ENCODE data around the gene FAM193A.

The FAM193A gene

DNA sequence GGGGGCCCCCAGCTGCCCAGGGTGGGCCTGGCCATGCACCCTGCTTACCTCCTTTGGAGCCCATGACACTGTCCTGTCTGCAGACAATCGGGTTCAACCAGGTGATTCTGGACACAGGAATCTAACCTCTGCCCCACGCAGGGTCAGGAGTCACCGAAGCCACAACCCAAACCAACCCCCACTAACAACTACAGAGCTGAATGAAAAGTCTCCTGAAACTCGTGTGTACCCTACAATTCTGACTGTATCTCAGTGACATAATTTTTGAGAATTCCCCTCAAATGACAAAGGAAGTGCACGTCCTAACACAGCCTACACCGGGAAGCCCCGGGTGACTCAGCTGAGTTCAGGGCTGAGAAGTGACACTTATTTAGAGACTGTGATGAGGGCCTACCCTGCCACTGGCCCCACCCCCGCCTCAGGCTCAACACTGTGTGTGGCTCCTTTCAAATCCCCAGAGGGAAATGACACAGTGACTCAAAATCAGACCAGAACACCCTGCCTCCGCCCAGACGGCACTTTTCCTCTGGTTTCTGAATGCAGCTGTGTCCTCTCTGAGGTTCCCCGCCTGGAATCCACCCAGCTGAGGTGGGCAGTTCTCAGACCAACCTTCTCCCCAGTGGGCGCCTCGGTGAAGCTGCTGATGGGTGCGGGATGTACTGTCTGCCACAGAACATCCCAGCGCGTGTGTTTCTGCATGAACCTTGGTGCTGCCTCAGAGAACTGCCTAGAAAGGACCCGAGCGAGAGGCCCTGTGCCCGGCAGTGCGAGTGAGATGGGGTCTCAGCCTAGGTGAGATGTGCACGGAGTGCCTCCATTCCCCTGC, 209.7 kb downstream of the FAM193A start:
- peak; percentile 45 for DNase-seq (ENCODE audit: low read depth)
- no peak overlapping the region for H3K4me3 ChIP-seq (ENCODE audit: control insufficient read depth, low read depth, low read length)
- TF ChIP-seq, protein P1, sequence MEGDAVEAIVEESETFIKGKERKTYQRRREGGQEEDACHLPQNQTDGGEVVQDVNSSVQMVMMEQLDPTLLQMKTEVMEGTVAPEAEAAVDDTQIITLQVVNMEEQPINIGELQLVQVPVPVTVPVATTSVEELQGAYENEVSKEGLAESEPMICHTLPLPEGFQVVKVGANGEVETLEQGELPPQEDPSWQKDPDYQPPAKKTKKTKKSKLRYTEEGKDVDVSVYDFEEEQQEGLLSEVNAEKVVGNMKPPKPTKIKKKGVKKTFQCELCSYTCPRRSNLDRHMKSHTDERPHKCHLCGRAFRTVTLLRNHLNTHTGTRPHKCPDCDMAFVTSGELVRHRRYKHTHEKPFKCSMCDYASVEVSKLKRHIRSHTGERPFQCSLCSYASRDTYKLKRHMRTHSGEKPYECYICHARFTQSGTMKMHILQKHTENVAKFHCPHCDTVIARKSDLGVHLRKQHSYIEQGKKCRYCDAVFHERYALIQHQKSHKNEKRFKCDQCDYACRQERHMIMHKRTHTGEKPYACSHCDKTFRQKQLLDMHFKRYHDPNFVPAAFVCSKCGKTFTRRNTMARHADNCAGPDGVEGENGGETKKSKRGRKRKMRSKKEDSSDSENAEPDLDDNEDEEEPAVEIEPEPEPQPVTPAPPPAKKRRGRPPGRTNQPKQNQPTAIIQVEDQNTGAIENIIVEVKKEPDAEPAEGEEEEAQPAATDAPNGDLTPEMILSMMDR (conservative IDR thresholded peaks at IDR 0.05; ENCODE audit: control insufficient read depth, insufficient read depth, low read depth, low read length) = no peak

GRCh38 chr4:2746891-2747695, 210.6 kb downstream of the FAM193A start:
- H3K4me3 ChIP-seq (ENCODE audit: control insufficient read depth, low read depth, low read length) = no peak overlapping the region
- TF ChIP-seq, protein P1 (conservative IDR thresholded peaks at IDR 0.05; ENCODE audit: control insufficient read depth, insufficient read depth, low read depth, low read length) = no peak
- no peak for DNase-seq (ENCODE audit: low read depth)

- H3K4me3 ChIP-seq (ENCODE audit: control insufficient read depth, low read depth, low read length) = no peak overlapping the region
Observed at GRCh38 chr4:2750719-2751605, 214.5 kb downstream of the FAM193A start.

GRCh38 chr4:2753436-2753835, 217.0 kb downstream of the FAM193A start:
- TF ChIP-seq, protein P1 (conservative IDR thresholded peaks at IDR 0.05; ENCODE audit: control insufficient read depth, insufficient read depth, low read depth, low read length) = no peak
- H3K4me3 ChIP-seq (ENCODE audit: control insufficient read depth, low read depth, low read length) = no peak overlapping the region
- DNase-seq (ENCODE audit: low read depth) = no peak

More at GRCh38 chr4:2750719-2751605, 214.5 kb downstream of the FAM193A start:
- TF ChIP-seq, protein P1 (conservative IDR thresholded peaks at IDR 0.05; ENCODE audit: control insufficient read depth, insufficient read depth, low read depth, low read length) = no peak
- DNase-seq (ENCODE audit: low read depth) = no peak

DNA sequence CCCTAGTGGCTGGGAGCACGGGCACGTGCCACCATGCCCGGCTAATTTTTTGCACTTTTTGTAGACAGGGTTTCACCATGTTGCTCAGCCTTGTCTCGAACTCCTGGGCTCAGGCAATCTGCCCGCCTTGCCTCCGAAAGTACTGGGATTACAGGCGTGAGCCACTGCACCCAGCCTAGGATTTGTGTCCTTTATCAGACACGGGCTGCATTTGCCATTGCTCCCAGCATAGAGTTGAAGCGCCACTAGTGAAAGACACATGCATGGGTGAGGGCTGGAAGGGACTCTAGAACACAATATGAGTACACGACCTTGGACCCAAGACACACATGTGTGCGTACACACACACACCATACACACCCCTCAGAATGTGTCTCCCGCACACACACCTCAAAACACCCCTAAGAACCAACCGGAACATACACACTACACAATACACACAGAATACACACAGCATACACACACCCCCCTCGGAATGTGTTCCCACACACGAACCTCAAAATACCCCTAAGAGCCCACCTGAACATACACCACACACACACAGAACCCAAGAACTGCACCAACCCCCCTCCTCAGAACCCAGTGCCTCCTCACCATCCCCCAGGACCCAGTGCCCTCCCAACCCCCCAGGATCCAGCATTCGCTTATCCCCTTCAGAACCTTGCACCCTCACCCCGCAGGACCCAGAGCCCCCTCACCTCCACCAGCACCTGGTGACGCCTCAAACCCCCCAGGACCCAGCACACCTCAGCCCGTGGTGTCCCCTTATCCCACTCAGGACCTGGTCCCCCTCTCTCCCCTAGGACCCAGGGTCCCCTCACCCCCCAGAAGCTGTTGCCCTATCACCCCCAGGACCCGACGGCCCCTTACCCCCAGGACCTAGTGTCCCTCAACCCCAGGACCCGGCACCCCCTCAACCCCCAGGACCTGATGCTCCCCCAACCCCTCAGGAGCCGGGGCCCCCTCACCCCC, 218.7 kb downstream of the FAM193A start:
- DNase-seq (ENCODE audit: low read depth) = no peak
- TF ChIP-seq, protein P1 (conservative IDR thresholded peaks at IDR 0.05; ENCODE audit: control insufficient read depth, insufficient read depth, low read depth, low read length) = no peak
- peak overlapping the region; percentile 82 for H3K4me3 ChIP-seq (ENCODE audit: control insufficient read depth, low read depth, low read length)

All from fibroblast of mammary gland (primary cell).